Endodermal cell (in vitro differentiated cells): ENCODE results near the gene MYRIP. TPM values are rescaled to one million over a fixed set of nuclear protein-coding genes. Genes with fewer than 3 reads are reported as not detected.

Source experiments
- DNase-seq: peaks from one replicate; pipeline ENCODE4 v3.0.0-alpha.2; 2017
- H3K27ac ChIP-seq: 2 replicates; pipeline ENCODE4 v1.5.1; 2013; ENCODE audit warnings: mild to moderate bottlenecking, low read depth, low read length, moderate library complexity
- H3K27me3 ChIP-seq: 2 replicates; pipeline ENCODE4 v1.6.1; 2013; ENCODE audit warnings: mild to moderate bottlenecking, low read length, moderate library complexity; ENCODE audit not compliant: insufficient read depth, control insufficient read depth, poor library complexity, severe bottlenecking
- H3K36me3 ChIP-seq: 2 replicates; pipeline ENCODE4 v1.7.0; 2013; ENCODE audit warnings: mild to moderate bottlenecking, low read length, moderate library complexity; ENCODE audit not compliant: control insufficient read depth, insufficient read depth
- H3K4me1 ChIP-seq: one replicate; pipeline ENCODE4 v1.7.0; 2013; ENCODE audit warnings: low read length; ENCODE audit not compliant: control insufficient read depth, insufficient read depth
- H3K4me3 ChIP-seq: 2 replicates; pipeline ENCODE4 v1.5.1; 2013; ENCODE audit warnings: mild to moderate bottlenecking, low read length, moderate library complexity
- H3K9ac ChIP-seq: 2 replicates; pipeline ENCODE4 v1.6.1; 2013; ENCODE audit warnings: mild to moderate bottlenecking, low read length, moderate library complexity; ENCODE audit not compliant: poor library complexity, severe bottlenecking; ENCODE audit errors: extremely low read depth
- H3K9me3 ChIP-seq: 2 replicates; pipeline ENCODE4 v1.6.1; 2013; ENCODE audit warnings: mild to moderate bottlenecking, low read length, moderate library complexity; ENCODE audit not compliant: control insufficient read depth
- H3K27ac Mint-ChIP-seq: 2 replicates; pipeline ENCODE4 v1.8.0; 2020; ENCODE audit warnings: mixed read lengths
- H3K27me3 Mint-ChIP-seq: 2 replicates; pipeline ENCODE4 v1.8.0; 2021; ENCODE audit warnings: mild to moderate bottlenecking, mixed read lengths; ENCODE audit not compliant: insufficient read depth
- H3K36me3 Mint-ChIP-seq: 2 replicates; pipeline ENCODE4 v1.8.0; 2020; ENCODE audit warnings: low read depth, mixed read lengths
- H3K4me1 Mint-ChIP-seq: 2 replicates; pipeline ENCODE4 v1.8.0; 2020; ENCODE audit warnings: mixed read lengths
- H3K4me3 Mint-ChIP-seq: 2 replicates; pipeline ENCODE4 v1.8.0; 2020; ENCODE audit warnings: mild to moderate bottlenecking, moderate library complexity, mixed read lengths
- H3K9me3 Mint-ChIP-seq: 2 replicates; pipeline ENCODE4 v1.8.0; 2020; ENCODE audit warnings: mild to moderate bottlenecking, mixed read lengths
- CTCF ChIP-seq: fragments of 200-600 bp; sonication (generic); conservative IDR thresholded peaks from 2 replicates; pipeline ENCODE4 v1.5.0; 2021; ENCODE audit warnings: antibody characterized with exemption, mild to moderate bottlenecking
- WGBS, 2 experiments: methylation state at CpG; one replicate each; pipeline versions ENCODE4 v1.1.5 to v1.1.7; 2013; ENCODE audit warnings: missing lambda C conversion rate in 2 of 2, mixed read lengths in 1 of 2; ENCODE audit not compliant: insufficient coverage in 1 of 2, insufficient read length in 1 of 2; 5-methylcytosine and 5-hydroxymethylcytosine counted together
- total RNA-seq, 2 donors: library from RNA; stranded (reverse); fragmentation: NEBNext Ultra II Directional in 1 of 2; extraction: Animal tissue kit (Norgen Biotek cat#: 25700) in 1 of 2; gene quantifications; 2 replicates in 1 of 2; 3 replicates in 1 of 2; pipeline ENCODE4 v1.2.1, GENCODE V29; 2021

Gene MYRIP
- total RNA-seq, 2 donors from 2014 or later: 4.3 to 4.6 TPM

GRCh38 chr3:40186508-40186907 lies 377.1 kb downstream of the MYRIP start:
- WGBS, 2 experiments: 83 to 88% methylated on average over 1 to 2 of the region's 2 CpGs

DNA sequence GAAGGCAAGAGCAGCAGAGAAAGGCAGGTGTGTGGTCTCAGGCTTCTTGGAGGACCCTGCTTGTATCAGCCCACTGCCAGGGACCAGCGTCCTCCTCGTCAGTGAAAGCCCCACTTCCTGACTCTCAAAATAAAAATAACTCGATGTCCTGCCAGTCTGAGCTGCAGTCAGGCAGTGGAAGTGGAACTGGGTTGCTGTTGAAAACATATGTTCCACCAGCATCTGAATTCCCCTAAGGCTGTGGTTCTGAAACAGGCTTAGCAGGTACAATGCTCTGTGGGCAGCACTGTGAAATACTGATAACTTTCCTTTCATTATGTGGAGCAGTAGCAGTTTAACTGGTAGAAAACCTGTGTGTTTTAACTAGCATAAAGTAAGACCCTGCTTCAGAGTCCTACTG lies 378.5 kb downstream of the MYRIP start:
- Histone ChIP-seq H3K36me3 (no peaks in the 10 kb centered on the region), H3K9me3 (no peaks in the 10 kb centered on the region), H3K4me3 (no peak overlapping the region), H3K27ac (no peak overlapping the region), H3K9ac (no peak overlapping the region), H3K4me1 (no peaks in the 10 kb centered on the region), H3K27me3 (no peaks in the 10 kb centered on the region)
- Mint-ChIP-seq H3K4me1 (peaks cover 5% of the 10 kb centered on the region), H3K27ac (no peak overlapping the region), H3K36me3 (no peaks in the 10 kb centered on the region), H3K27me3 (no peaks in the 10 kb centered on the region), H3K9me3 (no peaks in the 10 kb centered on the region), H3K4me3 (no peak overlapping the region)
- no peak for TF ChIP-seq CTCF
- DNase-seq: peak; percentile 33
- WGBS, 2 experiments: 86 to 91% methylated on average over 2 to 3 of the region's 3 CpGs

More at GRCh38 chr3:40186508-40186907, 377.1 kb downstream of the MYRIP start:
- Histone ChIP-seq H3K9ac (no peak overlapping the region), H3K27ac (no peak overlapping the region), H3K4me3 (no peak overlapping the region), H3K9me3 (no peaks in the 10 kb centered on the region), H3K4me1 (no peaks in the 10 kb centered on the region), H3K36me3 (no peaks in the 10 kb centered on the region), H3K27me3 (no peaks in the 10 kb centered on the region)
- Mint-ChIP-seq H3K27ac (no peak overlapping the region), H3K4me3 (no peak overlapping the region), H3K9me3 (no peaks in the 10 kb centered on the region), H3K36me3 (no peaks in the 10 kb centered on the region), H3K27me3 (no peaks in the 10 kb centered on the region), H3K4me1 (no peaks in the 10 kb centered on the region)
- peak; percentile 24 for DNase-seq
- TF ChIP-seq CTCF: no peak

DNA sequence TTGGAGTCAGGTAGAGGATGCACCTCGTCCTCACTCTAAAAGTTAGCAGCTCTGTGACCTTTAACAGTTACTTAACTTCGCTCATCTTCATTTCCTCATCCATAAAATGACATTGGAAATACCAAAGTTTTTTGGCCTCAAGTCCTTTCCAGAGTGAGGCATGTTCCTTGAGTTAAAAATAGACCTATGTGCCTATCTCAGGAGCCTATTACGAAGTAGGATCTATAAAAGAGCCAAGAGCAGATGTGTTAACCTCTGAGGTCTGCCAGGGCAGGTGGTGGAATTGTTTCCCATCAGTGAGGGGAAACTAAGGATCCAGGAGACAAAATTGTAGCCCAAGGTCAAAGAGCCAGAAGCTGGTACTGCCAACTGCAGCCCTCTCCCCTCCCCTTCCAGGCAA lies 379.7 kb downstream of the MYRIP start:
- 95 to 100% methylated on average over 1 to 3 of the region's 3 CpGs for WGBS, 2 experiments

More for the DNA sequence above, 379.7 kb downstream of the MYRIP start:
- no peak overlapping the region for H3K9ac ChIP-seq
- DNase-seq: no peak
- no peaks in the 10 kb centered on the region for H3K9me3 ChIP-seq
- Mint-ChIP-seq H3K27me3 (no peaks in the 10 kb centered on the region), H3K27ac (no peak overlapping the region), H3K9me3 (no peaks in the 10 kb centered on the region), H3K4me1 (peaks cover 5% of the 10 kb centered on the region), H3K4me3 (no peak overlapping the region), H3K36me3 (no peaks in the 10 kb centered on the region)
- no peak overlapping the region for H3K4me3 ChIP-seq
- TF ChIP-seq CTCF: no peak
- no peaks in the 10 kb centered on the region for H3K27me3 ChIP-seq
- no peaks in the 10 kb centered on the region for H3K36me3 ChIP-seq
- no peaks in the 10 kb centered on the region for H3K4me1 ChIP-seq
- no peak overlapping the region for H3K27ac ChIP-seq
